Tibial nerve (tissue), 4 donors: ENCODE data around the gene TMEM232.

Experiments
- EP300 ChIP-seq, 2 donors: sonication (generic); formaldehyde crosslinking; IDR thresholded peaks; one replicate each; pipeline ENCODE4 v1.6.1; 2017; ENCODE audit warnings: antibody characterized with exemption in 2 of 2, mild to moderate bottlenecking in 1 of 2
- POLR2A ChIP-seq, 2 donors: fragments of 450-650 bp; IDR thresholded peaks; one replicate each; pipeline ENCODE4 v1.6.1; 2017; ENCODE audit warnings: antibody characterized with exemption in 2 of 2, mild to moderate bottlenecking in 2 of 2, moderate library complexity in 2 of 2
- TF ChIP-seq, protein P1 (sequence below), 5 experiments: fragments of 200-600 bp in 3 of 5; fragments of 450-650 bp in 2 of 5; sonication (generic) in 3 of 5; IDR thresholded peaks; one replicate each; pipeline ENCODE4 v1.5.1; 2016 to 2019; ENCODE audit warnings: antibody characterized with exemption in 5 of 5, mild to moderate bottlenecking in 3 of 5, moderate library complexity in 2 of 5

DNA sequence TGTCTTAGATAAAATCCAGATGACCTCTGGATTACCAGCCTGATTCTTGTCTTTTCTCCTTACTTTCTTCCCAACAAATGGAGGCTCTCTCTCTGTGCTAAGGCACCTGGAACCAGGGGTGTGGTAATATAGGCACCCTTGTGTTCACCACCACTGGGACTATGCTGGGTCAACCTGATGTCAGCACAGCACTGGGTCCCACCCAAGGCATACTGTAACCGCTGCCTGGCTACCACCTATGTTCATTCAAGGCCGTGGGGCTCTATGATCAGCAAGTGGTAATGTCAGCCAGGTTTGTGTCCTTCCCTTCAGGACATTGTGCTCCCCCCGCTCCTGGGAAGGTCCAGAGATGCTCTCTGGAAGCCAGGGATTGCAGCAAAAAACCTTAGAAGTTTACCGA lies 283.6 kb downstream of the TMEM232 start:
- TF ChIP-seq, protein P1, sequence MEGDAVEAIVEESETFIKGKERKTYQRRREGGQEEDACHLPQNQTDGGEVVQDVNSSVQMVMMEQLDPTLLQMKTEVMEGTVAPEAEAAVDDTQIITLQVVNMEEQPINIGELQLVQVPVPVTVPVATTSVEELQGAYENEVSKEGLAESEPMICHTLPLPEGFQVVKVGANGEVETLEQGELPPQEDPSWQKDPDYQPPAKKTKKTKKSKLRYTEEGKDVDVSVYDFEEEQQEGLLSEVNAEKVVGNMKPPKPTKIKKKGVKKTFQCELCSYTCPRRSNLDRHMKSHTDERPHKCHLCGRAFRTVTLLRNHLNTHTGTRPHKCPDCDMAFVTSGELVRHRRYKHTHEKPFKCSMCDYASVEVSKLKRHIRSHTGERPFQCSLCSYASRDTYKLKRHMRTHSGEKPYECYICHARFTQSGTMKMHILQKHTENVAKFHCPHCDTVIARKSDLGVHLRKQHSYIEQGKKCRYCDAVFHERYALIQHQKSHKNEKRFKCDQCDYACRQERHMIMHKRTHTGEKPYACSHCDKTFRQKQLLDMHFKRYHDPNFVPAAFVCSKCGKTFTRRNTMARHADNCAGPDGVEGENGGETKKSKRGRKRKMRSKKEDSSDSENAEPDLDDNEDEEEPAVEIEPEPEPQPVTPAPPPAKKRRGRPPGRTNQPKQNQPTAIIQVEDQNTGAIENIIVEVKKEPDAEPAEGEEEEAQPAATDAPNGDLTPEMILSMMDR (IDR thresholded peaks at IDR 0.05) = no peak
- TF ChIP-seq POLR2A (IDR thresholded peaks at IDR 0.05) = no peak
- TF ChIP-seq EP300 (IDR thresholded peaks at IDR 0.05) = no peak
